ENCODE results near the gene HDAC1.

HDAC1 gene

DNA sequence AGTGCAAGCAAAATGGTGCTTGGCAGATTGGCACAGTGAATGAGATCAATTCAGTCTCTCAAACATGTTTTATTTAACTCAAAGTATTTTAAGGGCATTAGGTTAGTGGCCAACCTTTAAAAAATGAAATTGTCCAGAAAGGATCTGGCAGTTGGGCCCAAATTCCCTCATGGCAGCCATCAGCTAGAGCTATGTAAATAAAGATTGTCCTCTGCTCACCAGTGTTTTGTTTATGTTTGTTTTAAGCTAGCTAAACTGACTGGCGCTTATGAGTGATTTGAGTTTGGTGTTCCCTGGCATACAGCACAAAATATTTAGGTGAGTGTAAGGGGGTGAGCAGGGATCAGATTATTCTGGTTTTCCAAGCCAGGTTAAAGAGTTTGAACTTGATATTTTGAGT lies 18.1 kb downstream of the HDAC1 start:
- ChIA-PET POLR2A (no interaction called here), CTCF (no interaction called here)

DNA sequence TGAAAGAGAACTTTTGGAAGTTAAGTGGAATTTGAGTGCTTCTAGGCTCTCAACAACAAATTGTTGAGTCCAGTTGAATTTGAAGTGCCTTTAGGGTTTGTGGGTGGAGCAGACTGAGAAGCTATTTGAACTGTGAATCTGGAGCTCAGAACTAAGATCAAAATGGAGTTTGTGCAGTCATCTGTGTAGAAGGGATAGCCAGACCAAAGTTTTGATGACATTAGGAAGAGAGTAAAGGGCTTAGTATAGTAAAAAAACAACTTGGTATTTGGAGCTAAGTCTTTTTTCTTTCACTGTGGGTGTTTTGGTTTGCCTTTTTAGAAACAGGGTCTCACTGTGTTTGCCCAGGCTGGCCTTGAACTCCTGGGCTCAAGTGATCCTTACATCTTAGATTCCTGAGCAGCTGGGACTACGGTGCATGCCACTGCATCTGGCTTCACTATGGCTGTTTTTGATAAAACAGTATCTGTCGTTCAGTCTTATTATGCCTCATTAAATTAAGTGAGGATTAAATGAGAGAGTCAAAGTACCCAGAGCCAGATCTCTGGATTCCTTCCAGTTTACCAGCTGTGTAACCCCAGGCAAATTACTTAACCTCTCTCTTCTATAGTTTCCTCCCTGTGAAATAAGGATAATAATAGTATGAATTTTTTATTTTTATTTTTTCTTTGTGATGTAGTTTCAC lies 20.0 kb downstream of the HDAC1 start:
- CTCF ChIA-PET: interaction anchor here (0.6 to 1.3 kb wide), 4 partner anchors 52 to 157 kb away, joined by 3 to 6 read pairs (median 4); no protein-coding TSS in a partner anchor
- DNase-seq (ENCODE audit: extremely low spot score): no peak
- POLR2A ChIA-PET: interaction anchor here (1.1 to 1.3 kb wide), 2 partner anchors 20 to 24 kb away, joined by 5 to 6 read pairs; partner anchors contain the start of genes HDAC1 and MARCKSL1

More for the DNA sequence above, 18.1 kb downstream of the HDAC1 start:
- TF ChIP-seq CTBP1 (IDR thresholded peaks at IDR 0.05; ENCODE audit: borderline replicate concordance) (no peak), FOXA1 (IDR thresholded peaks at IDR 0.05) (no peak), ZNF384 (IDR thresholded peaks at IDR 0.05) (no peak), BHLHE40 (IDR thresholded peaks at IDR 0.05; ENCODE audit: borderline replicate concordance) (no peak), SUZ12 (IDR thresholded peaks at IDR 0.05) (no peak), FOXK2 (IDR thresholded peaks at IDR 0.05) (no peak), SP1 (IDR thresholded peaks at IDR 0.05) (no peak), L3MBTL2 (conservative IDR thresholded peaks at IDR 0.05) (no peak), ARNT (IDR thresholded peaks at IDR 0.05) (no peak), NFRKB (IDR thresholded peaks at IDR 0.05) (no peak), TARDBP (IDR thresholded peaks at IDR 0.05) (no peak), HDGF (IDR thresholded peaks at IDR 0.05; ENCODE audit: borderline replicate concordance) (no peak), LEF1 (IDR thresholded peaks at IDR 0.05; ENCODE audit: borderline replicate concordance) (no peak), FOXM1 (IDR thresholded peaks at IDR 0.05; ENCODE audit: borderline replicate concordance) (no peak), ELF4 (IDR thresholded peaks at IDR 0.05) (no peak)
- TF ChIP-seq, protein P1, sequence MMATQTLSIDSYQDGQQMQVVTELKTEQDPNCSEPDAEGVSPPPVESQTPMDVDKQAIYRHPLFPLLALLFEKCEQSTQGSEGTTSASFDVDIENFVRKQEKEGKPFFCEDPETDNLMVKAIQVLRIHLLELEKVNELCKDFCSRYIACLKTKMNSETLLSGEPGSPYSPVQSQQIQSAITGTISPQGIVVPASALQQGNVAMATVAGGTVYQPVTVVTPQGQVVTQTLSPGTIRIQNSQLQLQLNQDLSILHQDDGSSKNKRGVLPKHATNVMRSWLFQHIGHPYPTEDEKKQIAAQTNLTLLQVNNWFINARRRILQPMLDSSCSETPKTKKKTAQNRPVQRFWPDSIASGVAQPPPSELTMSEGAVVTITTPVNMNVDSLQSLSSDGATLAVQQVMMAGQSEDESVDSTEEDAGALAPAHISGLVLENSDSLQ (IDR thresholded peaks at IDR 0.05): no peak; the same call in 1 of the 2 replicates
- DNase-seq (ENCODE audit: extremely low spot score): no peak

DNA sequence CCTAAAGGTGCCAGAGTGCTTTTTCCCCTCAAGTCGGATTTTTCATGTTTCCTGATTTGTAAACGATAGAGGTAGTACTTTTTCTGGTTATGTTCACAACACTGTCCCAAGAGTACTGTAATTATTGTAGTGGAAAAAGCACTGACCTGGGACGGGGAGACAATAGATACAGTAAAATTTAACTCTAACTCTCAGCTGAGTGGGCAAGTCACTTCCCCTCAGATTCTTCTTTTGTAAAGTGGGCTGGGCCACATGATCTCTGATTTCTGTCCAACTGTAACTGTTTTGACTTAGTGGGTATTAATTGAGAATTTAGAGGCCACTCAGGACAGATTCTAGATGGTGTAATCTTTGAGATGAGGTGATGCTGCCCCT lies 25.0 kb downstream of the HDAC1 start:
- TF ChIP-seq L3MBTL2 (conservative IDR thresholded peaks at IDR 0.05) (no peak), FOXM1 (IDR thresholded peaks at IDR 0.05; ENCODE audit: borderline replicate concordance) (no peak), SP1 (IDR thresholded peaks at IDR 0.05) (no peak), ZNF384 (IDR thresholded peaks at IDR 0.05) (no peak), FOXK2 (IDR thresholded peaks at IDR 0.05) (no peak), HDGF (IDR thresholded peaks at IDR 0.05; ENCODE audit: borderline replicate concordance) (no peak)
- CTCF ChIA-PET: no interaction called here
- POLR2A ChIA-PET: no interaction called here
- no peak for DNase-seq (ENCODE audit: extremely low spot score)

More for the DNA sequence above, 20.0 kb downstream of the HDAC1 start:
- TF ChIP-seq FOXK2 (IDR thresholded peaks at IDR 0.05) (no peak), SUZ12 (IDR thresholded peaks at IDR 0.05) (no peak), ELF4 (IDR thresholded peaks at IDR 0.05) (no peak), SP1 (IDR thresholded peaks at IDR 0.05) (no peak), ARNT (IDR thresholded peaks at IDR 0.05) (no peak), NFRKB (IDR thresholded peaks at IDR 0.05) (no peak), FOXA1 (IDR thresholded peaks at IDR 0.05) (no peak), TARDBP (IDR thresholded peaks at IDR 0.05) (no peak), FOXM1 (IDR thresholded peaks at IDR 0.05; ENCODE audit: borderline replicate concordance) (no peak), CTBP1 (IDR thresholded peaks at IDR 0.05; ENCODE audit: borderline replicate concordance) (no peak), L3MBTL2 (conservative IDR thresholded peaks at IDR 0.05) (no peak), BHLHE40 (IDR thresholded peaks at IDR 0.05; ENCODE audit: borderline replicate concordance) (no peak), LEF1 (IDR thresholded peaks at IDR 0.05; ENCODE audit: borderline replicate concordance) (no peak)
- TF ChIP-seq, protein P1 (IDR thresholded peaks at IDR 0.05): no peak

DNA sequence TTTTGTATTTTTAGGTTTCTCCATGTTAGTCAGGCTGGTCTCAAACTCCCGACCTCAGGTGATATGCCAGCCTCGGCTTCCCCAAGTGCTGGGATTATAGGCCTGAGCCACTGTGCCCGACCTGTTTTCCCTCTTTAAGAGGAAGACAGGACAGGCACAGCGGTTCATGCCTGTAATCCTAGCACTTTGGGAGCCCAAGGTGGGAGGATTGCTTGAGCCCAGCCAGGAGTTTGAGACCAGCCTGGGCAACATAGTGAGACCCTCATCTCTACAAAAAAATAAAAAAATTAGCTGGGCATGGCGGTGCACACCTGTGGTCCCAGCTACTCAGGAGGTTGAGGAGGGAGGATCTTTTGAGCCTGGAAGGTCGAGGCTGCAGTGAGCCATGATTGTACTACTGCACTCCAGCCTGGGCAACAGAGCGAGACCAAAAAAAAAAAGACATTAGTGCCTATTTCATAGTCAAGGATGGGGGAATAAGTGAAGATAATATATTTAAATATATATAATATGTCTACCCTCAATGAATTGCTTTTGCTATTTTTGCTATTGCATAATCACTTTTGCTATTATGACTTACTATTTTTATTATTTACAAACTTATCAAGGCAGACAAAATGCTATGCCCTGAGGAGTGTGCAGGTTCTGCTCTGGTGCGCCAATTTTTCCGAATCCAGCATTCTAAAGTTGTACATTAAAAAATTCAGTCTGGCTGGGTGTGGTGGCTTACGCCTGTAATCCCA lies 26.4 kb downstream of the HDAC1 start:
- DNase-seq (ENCODE audit: extremely low spot score): no peak
- TF ChIP-seq FOXK2 (IDR thresholded peaks at IDR 0.05) (no peak), L3MBTL2 (conservative IDR thresholded peaks at IDR 0.05) (no peak), FOXM1 (IDR thresholded peaks at IDR 0.05; ENCODE audit: borderline replicate concordance) (no peak), ZNF384 (IDR thresholded peaks at IDR 0.05) (no peak), LEF1 (IDR thresholded peaks at IDR 0.05; ENCODE audit: borderline replicate concordance) (no peak), NFRKB (IDR thresholded peaks at IDR 0.05) (no peak)
- TF ChIP-seq, protein P1 (IDR thresholded peaks at IDR 0.05): no peak
- CTCF ChIA-PET: no interaction called here
- POLR2A ChIA-PET: no interaction called here

DNA sequence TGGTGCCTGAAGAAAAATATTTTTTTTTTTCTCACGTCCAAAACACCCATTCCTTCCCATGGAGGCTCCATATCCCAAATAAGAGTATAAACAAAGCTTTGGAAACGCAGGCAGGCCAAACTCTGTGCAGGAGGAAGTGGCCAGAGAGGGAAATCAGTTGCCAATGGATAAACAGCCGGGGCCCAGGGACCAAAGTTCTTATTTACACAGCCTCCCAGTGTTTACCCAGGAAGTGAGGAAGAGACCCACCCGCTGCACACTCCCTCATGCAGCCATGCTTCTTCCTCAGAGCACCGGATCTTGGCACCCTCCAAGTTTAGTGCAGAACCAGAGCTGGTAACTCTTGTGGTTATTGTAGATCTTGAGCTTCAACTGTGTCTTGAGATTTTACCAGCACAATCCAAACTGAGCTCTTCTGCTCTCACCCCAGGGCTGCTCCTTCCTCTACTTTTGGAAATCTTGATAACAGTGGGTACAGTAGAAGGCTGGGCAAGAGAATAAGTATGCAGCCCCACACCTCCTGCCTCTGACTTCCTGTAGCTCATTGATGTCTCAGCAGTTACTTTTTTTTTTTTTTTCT lies 29.9 kb downstream of the HDAC1 start:
- TF ChIP-seq FOXM1 (IDR thresholded peaks at IDR 0.05; ENCODE audit: borderline replicate concordance): no peak
- no peak for TF ChIP-seq SP1 (IDR thresholded peaks at IDR 0.05)
- no peak for TF ChIP-seq ZNF384 (IDR thresholded peaks at IDR 0.05)
- no peak for TF ChIP-seq ELF4 (IDR thresholded peaks at IDR 0.05)
- TF ChIP-seq HDGF (IDR thresholded peaks at IDR 0.05; ENCODE audit: borderline replicate concordance): no peak
- no peak for TF ChIP-seq TARDBP (IDR thresholded peaks at IDR 0.05)
- no peak for TF ChIP-seq CTBP1 (IDR thresholded peaks at IDR 0.05; ENCODE audit: borderline replicate concordance)
- TF ChIP-seq LEF1 (IDR thresholded peaks at IDR 0.05; ENCODE audit: borderline replicate concordance): no peak
- no peak for TF ChIP-seq L3MBTL2 (conservative IDR thresholded peaks at IDR 0.05)
- TF ChIP-seq SUZ12 (IDR thresholded peaks at IDR 0.05): no peak
- TF ChIP-seq ARNT (IDR thresholded peaks at IDR 0.05): no peak
- no peak for TF ChIP-seq NFRKB (IDR thresholded peaks at IDR 0.05)
- no peak for TF ChIP-seq FOXK2 (IDR thresholded peaks at IDR 0.05)
- TF ChIP-seq, protein P1 (IDR thresholded peaks at IDR 0.05): no peak
- TF ChIP-seq BHLHE40 (IDR thresholded peaks at IDR 0.05; ENCODE audit: borderline replicate concordance): no peak
- no peak for TF ChIP-seq FOXA1 (IDR thresholded peaks at IDR 0.05)
- CTCF ChIA-PET: interaction anchor here (0.6 to 1.1 kb wide), 3 partner anchors 9 to 107 kb away, joined by 3 to 4 read pairs (median 4); no protein-coding TSS in a partner anchor
- POLR2A ChIA-PET: interaction anchor here (0.6 to 0.9 kb wide), 2 partner anchors 11 to 41 kb away, joined by 3 to 4 read pairs; no protein-coding TSS in a partner anchor
- no peak for DNase-seq (ENCODE audit: extremely low spot score)
